A673 (cell line): ENCODE data around the gene CYSLTR2. TPM values are rescaled to one million over a fixed set of nuclear protein-coding genes. Genes with fewer than 3 reads are reported as not detected.

ENCODE experiments used
- BruUV-seq: library from RNA; stranded (reverse); fragments of 400-500 nt; replicated peaks from 2 replicates; lab custom pipeline; 2021; lab: Mats Ljungman, UMichigan
- CTCF ChIA-PET: fragments of 300-600 bp; sonication (Branson Sonifier 250); formaldehyde crosslinking; loops from one replicate; lab custom pipeline; 2022; ENCODE audit warnings: antibody characterized with exemption; lab: Charles Lee
- POLR2A ChIA-PET: fragments of 300-600 bp; sonication (Branson Sonifier 250); formaldehyde crosslinking; loops from one replicate; lab custom pipeline; 2022; ENCODE audit warnings: antibody characterized with exemption; ENCODE audit not compliant: low non-redundant PET; lab: Charles Lee
- DNase-seq: peaks from one replicate; pipeline ENCODE4 v3.0.0-alpha.2; 2015; ENCODE audit warnings: low spot score
- H3K27ac ChIP-seq: fragments of 200-600 bp; sonication (generic); 2 replicates; pipeline ENCODE4 v1.5.1; 2016; ENCODE audit warnings: mixed run types, low read depth, mild to moderate bottlenecking, mixed read lengths, antibody characterized with exemption, low read length; ENCODE audit not compliant: poor library complexity, severe bottlenecking
- H3K27me3 ChIP-seq: fragments of 200-600 bp; sonication (generic); replicated peaks from 2 replicates; pipeline ENCODE4 v1.6.1; 2017; ENCODE audit warnings: mixed run types, low read depth, mild to moderate bottlenecking, mixed read lengths, antibody characterized with exemption, low read length; ENCODE audit not compliant: insufficient read depth, poor library complexity
- H3K36me3 ChIP-seq: fragments of 200-600 bp; sonication (generic); 2 replicates; pipeline ENCODE4 v1.6.1; 2016; ENCODE audit warnings: mixed run types, mild to moderate bottlenecking, mixed read lengths, antibody characterized with exemption, low read length; ENCODE audit not compliant: insufficient read depth, poor library complexity, severe bottlenecking
- H3K4me1 ChIP-seq: fragments of 200-600 bp; sonication (generic); 2 replicates; pipeline ENCODE4 v1.6.1; 2017; ENCODE audit warnings: mixed run types, mild to moderate bottlenecking, mixed read lengths, antibody characterized with exemption, low read length; ENCODE audit not compliant: insufficient read depth, poor library complexity, severe bottlenecking
- H3K4me3 ChIP-seq: fragments of 200-600 bp; sonication (generic); 2 replicates; pipeline ENCODE4 v1.5.1; 2016; ENCODE audit warnings: low read depth, mixed run types, mild to moderate bottlenecking, mixed read lengths, low read length; ENCODE audit not compliant: poor library complexity, severe bottlenecking
- H3K9me3 ChIP-seq: fragments of 200-600 bp; sonication (generic); 2 replicates; pipeline ENCODE4 v1.6.1; 2016; ENCODE audit warnings: mixed run types, low read depth, mild to moderate bottlenecking, mixed read lengths, antibody characterized with exemption, low read length; ENCODE audit not compliant: poor library complexity, severe bottlenecking
- CTCF ChIP-seq: fragments of 300-800, 200-600 bp; sonication (generic); conservative IDR thresholded peaks from 2 replicates; pipeline ENCODE4 v1.5.1; 2017; ENCODE audit warnings: low read depth, mild to moderate bottlenecking, antibody characterized with exemption, low read length, moderate library complexity, mixed read lengths
- EZH2 ChIP-seq: fragments of 200-600 bp; sonication (generic); IDR thresholded peaks from 2 replicates; pipeline ENCODE4 v1.6.1; 2017; ENCODE audit warnings: borderline replicate concordance, low read depth, mild to moderate bottlenecking, mixed read lengths, antibody characterized with exemption, low read length; ENCODE audit not compliant: poor library complexity, severe bottlenecking
- intact Hi-C: fragments of 100-400 bp; cut with micrococcal nuclease; formaldehyde crosslinking; loops from one replicate; pipeline ENCODE4 v1.10.0; 2022; ENCODE audit not compliant: unreplicated experiment
- total RNA-seq: library from RNA; stranded (reverse); gene quantifications from 2 replicates; pipeline ENCODE4 v1.2.3, GENCODE V29; 2021

The CYSLTR2 gene
- total RNA-seq, 1 experiment from 2014 or later = not detected

GRCh38 chr13:48636550-48636949 lies 17.2 kb upstream of the CYSLTR2 start:
- POLR2A ChIA-PET = no interaction called here

GRCh38 chr13:48637601-48638000 lies 16.1 kb upstream of the CYSLTR2 start:
- intact Hi-C loops = no loop called here
- Histone ChIP-seq H3K9me3 (peaks cover 12% of the 10 kb centered on the region), H3K27me3 (no peaks in the 10 kb centered on the region), H3K36me3 (no peaks in the 10 kb centered on the region), H3K4me3 (no peak overlapping the region), H3K27ac (no peak overlapping the region), H3K4me1 (no peaks in the 10 kb centered on the region)
- DNase-seq = no peak
- no TSS peak for BruUV-seq
- TF ChIP-seq CTCF = no peak
- TF ChIP-seq EZH2 = no peak
- ChIA-PET CTCF (no interaction called here), POLR2A (interaction anchor here (0.6 kb wide), 1 partner anchor 311 kb away, joined by 9 read pairs; no protein-coding TSS in a partner anchor)

More at GRCh38 chr13:48636550-48636949, 17.2 kb upstream of the CYSLTR2 start:
- CTCF ChIA-PET = no interaction called here
- no peak for DNase-seq
- Histone ChIP-seq H3K4me1 (no peaks in the 10 kb centered on the region), H3K4me3 (no peak overlapping the region), H3K27ac (no peak overlapping the region), H3K9me3 (peaks cover 12% of the 10 kb centered on the region), H3K36me3 (no peaks in the 10 kb centered on the region), H3K27me3 (no peaks in the 10 kb centered on the region)
- BruUV-seq = no TSS peak
- intact Hi-C loops = no loop called here
- TF ChIP-seq EZH2 (no peak), CTCF (no peak)

- no peak for DNase-seq
- peaks cover 6% of the 10 kb centered on the region for H3K9me3 ChIP-seq
- TF ChIP-seq EZH2 (no peak), CTCF (no peak)
- H3K27me3 ChIP-seq = no peaks in the 10 kb centered on the region
- ChIA-PET POLR2A (no interaction called here), CTCF (no interaction called here)
- no peak overlapping the region for H3K27ac ChIP-seq
- BruUV-seq = no TSS peak
- intact Hi-C loops = no loop called here
- H3K4me3 ChIP-seq = no peak overlapping the region
- no peaks in the 10 kb centered on the region for H3K36me3 ChIP-seq
- H3K4me1 ChIP-seq = no peaks in the 10 kb centered on the region
Measured at GRCh38 chr13:48640767-48641166, 13.0 kb upstream of the CYSLTR2 start.
